ENCODE results near the gene ACP1. TPM values are rescaled to one million over a fixed set of nuclear protein-coding genes. Genes with fewer than 3 reads are reported as not detected.

Gene ACP1
- polyA plus RNA-seq, 1 of the 3 experiments (the other 2 are of a cell fraction): 88.9 TPM

GRCh38 chr2:317501-318424, 53.0 kb downstream of the ACP1 start:
- H3K9ac ChIP-seq: no peak overlapping the region

More at GRCh38 chr2:317501-318424, 53.0 kb downstream of the ACP1 start:
- H3K9me3 ChIP-seq: no peaks in the 10 kb centered on the region
- no peak for DNase-seq
- H4K20me1 ChIP-seq (ENCODE audit: insufficient read depth): no peaks in the 10 kb centered on the region
- H2AFZ ChIP-seq (ENCODE audit: low read depth): no peak overlapping the region
- no peak overlapping the region for H3K4me2 ChIP-seq
- no peaks in the 10 kb centered on the region for H3K36me3 ChIP-seq (replicated peaks in 1 of 2; ENCODE audit: control insufficient read depth in 1 of 2, insufficient read depth in 2 of 2, low read length in 1 of 2)
- H3K4me3 ChIP-seq (ENCODE audit: low read depth in 2 of 2, low read length in 1 of 2): no peak overlapping the region
- H3K27me3 ChIP-seq (ENCODE audit: insufficient read depth): no peaks in the 10 kb centered on the region
- 51% methylated on average over 27 of the region's 27 CpGs for WGBS (ENCODE audit: low lambda C conversion rate)
- H3K27ac ChIP-seq (ENCODE audit: low read depth in 2 of 2, low read length in 1 of 2): no peak overlapping the region
- TF ChIP-seq RCOR1 (IDR thresholded peaks at IDR 0.05; ENCODE audit: low read length) (no peak), CTCF (IDR thresholded peaks at IDR 0.05) (no peak), ELF1 (IDR thresholded peaks at IDR 0.05) (no peak), MAX (IDR thresholded peaks at IDR 0.05; ENCODE audit: low read depth) (no peak), RXRA (IDR thresholded peaks at IDR 0.05; ENCODE audit: borderline replicate concordance, low read depth) (no peak), EP300 (IDR thresholded peaks at IDR 0.05; ENCODE audit: borderline replicate concordance in 1 of 2, low read depth in 1 of 2, low read length in 1 of 2) (no peak), RFX5 (IDR thresholded peaks at IDR 0.05; ENCODE audit: low read length) (no peak), FOSL2 (IDR thresholded peaks at IDR 0.05; ENCODE audit: borderline replicate concordance, low read depth) (no peak), TCF12 (IDR thresholded peaks at IDR 0.05) (no peak)
- TF ChIP-seq, protein P1, sequence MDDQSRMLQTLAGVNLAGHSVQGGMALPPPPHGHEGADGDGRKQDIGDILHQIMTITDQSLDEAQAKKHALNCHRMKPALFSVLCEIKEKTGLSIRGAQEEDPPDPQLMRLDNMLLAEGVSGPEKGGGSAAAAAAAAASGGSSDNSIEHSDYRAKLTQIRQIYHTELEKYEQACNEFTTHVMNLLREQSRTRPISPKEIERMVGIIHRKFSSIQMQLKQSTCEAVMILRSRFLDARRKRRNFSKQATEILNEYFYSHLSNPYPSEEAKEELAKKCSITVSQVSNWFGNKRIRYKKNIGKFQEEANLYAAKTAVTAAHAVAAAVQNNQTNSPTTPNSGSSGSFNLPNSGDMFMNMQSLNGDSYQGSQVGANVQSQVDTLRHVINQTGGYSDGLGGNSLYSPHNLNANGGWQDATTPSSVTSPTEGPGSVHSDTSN (IDR thresholded peaks at IDR 0.05): no peak
- H3F3A ChIP-seq (replicated peaks; ENCODE audit: insufficient read depth): no peaks in the 10 kb centered on the region
- POLR2A ChIA-PET: interaction anchor here (0.5 kb wide), 1 partner anchor 165 kb away, joined by 3 read pairs; no protein-coding TSS in a partner anchor
- H3K4me1 ChIP-seq (ENCODE audit: control insufficient read depth in 1 of 2, insufficient read depth in 2 of 2, low read depth in 1 of 2, low read length in 1 of 2): no peaks in the 10 kb centered on the region; a peak in 1 of 4 replicates
- H3K9me2 ChIP-seq: no peaks in the 10 kb centered on the region
- CTCF ChIA-PET: interaction anchor here (1.0 to 4.0 kb wide), 3 partner anchors 9 to 212 kb away, joined by 3 to 27 read pairs (median 5); no protein-coding TSS in a partner anchor
- no peaks in the 10 kb centered on the region for H3K79me2 ChIP-seq (ENCODE audit: insufficient read depth)
